DMS53 (cell line): ENCODE results near the gene SERTAD2.

Experiments used
- DNase-seq: peaks from one replicate; lab custom pipeline; 2025; lab: John Stamatoyannopoulos, UW

SERTAD2 gene

DNA sequence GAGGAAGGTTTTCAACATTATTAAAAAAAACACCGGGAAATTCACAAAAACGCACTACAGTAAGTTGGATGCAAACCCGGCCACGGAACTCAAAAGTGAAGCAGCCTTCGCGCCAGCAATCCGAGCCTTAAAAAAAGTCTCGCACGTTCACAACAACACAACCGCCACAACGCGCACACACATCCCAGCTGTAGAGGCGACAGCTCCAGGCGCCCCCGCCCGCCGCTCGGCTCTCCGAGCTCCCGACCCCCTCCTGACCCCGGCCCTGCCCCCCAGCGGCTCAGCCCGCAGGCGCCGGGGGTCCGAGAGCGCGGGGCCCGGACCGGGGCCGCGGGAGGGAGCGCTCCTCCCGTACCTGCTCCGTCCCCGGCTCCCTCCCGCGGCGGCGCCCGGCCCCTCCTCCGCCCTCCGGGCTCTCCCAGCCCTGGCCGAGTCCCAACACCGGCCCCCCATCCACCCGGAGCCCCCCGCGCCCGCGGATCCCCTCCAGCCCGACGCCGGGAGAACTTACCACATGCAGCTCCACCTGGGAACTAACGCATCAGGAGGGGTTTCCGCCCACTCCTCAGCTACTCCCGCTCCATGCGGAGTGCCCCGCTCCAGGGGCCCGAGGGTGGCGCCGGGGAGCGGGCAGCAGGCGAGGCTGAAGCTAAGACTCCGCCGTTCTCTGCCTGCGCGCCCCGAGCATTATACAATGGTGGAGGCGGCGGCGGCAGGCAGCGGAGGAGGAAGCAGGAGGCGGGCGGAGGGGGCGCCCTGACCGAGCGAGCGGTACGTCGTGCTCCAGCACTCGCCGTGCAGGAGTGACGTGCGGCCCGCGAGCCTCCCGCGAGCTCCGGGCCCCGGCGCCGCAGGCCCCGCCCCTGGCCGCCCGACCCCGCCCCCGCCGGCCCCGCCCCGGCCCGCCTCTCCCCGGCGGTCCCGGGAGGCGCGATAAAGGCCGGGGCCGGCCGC lies at the start of gene SERTAD2:
Gene SERTAD2, minus strand, starts transcription at position 805 of the 954 bp plus-strand sequence. CDS start 17,042 bp downstream, outside the sequence.
- DNase-seq = peak; percentile 95

DNA sequence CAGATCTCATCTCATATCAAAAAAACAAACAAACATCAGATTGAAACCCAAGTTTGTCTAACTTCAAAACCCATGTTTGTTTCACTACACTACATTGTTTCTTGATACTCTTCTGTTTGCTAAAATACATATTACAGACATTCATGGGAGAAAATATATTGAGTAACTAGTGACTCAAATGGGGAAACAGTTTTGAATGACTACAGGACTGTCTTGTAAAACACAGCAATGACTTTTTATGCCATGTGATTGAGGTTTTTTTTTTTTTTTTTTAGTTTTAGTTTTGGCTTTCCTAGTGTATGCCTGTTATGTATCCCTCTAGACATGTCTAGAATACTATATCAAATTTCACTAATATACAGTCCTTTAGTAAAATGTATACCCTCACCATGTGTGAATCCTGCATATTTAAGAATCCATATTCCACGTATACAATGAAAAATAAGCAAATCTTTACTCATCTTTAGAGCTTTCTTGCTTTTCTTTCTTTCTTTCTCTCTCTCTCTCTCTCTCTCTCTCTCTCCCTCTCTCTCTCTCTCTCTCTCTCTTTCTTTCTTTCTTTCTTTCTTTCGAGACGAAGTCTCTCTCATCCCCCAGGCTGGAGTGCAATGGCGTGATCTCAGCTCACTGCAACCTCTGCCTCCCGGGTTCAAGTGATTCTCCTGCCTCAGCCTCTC lies 46.6 kb upstream of the SERTAD2 start:
- DNase-seq = no peak

- no peak for DNase-seq
These were observed 46.0 kb upstream of the SERTAD2 start for GRCh38 chr2:64699712-64700111.

- peak; percentile 52 for DNase-seq
These were observed 45.1 kb upstream of the SERTAD2 start for GRCh38 chr2:64698668-64699444.

DNA sequence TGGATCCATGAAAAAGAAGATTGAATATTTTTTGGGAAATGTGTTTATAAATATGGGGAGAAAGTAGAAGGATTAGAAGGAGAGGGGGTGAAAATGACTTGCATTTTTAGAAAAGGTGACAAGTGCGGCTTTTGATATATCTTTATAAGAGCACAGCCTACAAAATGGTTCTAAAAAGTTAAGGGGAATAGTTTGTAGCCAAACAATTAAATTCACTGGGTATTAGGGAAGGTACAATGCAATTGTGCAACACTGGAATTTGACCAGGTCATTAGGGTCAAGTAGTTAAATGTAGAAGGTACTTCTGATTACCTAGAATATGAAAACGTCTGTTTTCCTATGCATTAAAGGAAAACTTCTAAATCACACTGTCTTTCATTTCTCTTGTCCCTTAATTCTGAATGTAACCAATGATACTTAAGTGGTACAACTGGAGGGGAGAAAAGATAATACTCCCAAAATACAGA lies 44.5 kb upstream of the SERTAD2 start:
- no peak for DNase-seq

- DNase-seq = no peak
These were observed 43.8 kb upstream of the SERTAD2 start for GRCh38 chr2:64697297-64698176.

DNA sequence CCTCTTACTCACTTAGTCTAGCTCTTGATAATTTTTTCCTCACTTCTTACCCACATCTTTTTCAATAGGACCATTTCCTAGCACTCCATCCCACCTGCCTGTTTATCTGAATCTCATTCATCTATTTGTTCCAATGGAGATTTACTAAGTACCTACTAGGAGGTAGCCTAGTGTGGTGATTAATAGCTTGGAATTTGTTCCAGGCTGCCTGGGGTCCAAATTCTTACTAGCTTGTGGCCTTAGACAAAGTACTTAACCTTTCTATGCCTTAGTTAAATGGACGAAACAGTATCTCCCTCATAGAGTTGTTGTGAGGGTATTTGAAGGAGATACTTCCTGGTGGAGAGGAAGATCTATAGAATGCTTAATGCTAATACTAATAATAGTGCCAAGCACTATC lies 42.9 kb upstream of the SERTAD2 start:
- DNase-seq = no peak

DNA sequence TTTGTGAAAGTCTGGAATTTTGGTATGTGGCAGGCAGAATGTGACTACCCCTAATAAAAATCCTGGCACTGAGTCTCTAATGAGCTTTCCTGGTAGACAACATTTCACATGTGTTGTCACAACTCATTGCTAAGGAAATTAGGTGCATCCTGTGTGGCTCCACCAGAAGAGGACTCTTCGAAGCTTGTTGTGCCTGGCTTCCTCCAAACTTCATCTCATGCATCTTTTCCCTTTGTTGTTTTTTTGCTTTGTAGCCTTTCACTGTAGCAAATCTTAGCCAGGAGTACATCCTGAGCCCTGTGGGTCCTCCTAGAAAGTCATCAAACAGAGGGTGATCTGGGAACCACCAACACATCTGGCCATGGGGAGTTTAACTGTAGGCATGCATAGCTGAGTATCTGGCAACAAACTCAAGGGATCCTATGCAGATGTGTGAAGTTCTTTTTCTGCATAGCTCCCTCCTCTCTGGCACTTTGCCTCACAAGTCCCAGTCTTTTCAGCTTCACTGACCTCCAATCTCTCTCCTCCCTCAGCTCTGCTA lies 42.1 kb upstream of the SERTAD2 start:
- DNase-seq = no peak

DNA sequence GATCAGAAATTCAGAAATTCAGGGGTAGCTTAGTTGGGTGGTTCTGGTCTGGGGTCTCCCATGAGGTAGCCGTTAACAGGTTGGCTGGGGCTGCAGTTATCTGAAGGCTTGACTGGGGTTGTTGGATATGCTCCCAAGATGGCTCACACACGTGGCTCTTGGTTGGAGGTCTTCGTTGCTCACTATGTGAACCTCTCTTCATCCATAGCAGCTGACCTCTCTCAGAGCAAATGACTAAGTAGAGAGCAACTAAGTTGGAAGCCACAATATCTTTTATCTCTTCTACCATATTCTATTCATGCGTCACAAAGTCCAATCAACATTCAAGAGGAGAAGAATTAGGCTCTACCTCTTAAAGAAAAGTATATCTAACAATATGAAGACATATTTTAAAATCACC lies 38.7 kb upstream of the SERTAD2 start:
- DNase-seq = no peak

DNA sequence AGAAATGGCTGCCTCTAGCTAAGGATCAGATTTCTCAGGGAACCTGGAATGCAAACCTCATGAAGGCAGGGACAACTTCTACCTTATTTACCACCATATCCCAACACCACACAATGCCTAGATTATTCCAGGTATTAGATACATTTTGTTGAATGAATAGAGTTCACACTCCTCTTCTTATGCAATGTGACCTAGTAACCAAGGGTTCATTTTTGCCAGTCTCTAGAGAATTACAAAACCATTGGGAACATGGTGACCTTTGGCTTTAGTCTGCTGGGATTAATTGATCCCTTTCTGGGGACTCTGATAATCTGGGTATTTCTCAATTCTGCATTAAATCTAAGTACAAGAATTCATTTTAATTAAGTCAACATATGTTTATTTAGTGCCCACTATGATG lies 35.2 kb upstream of the SERTAD2 start:
- no peak for DNase-seq

- DNase-seq = peak; percentile 28
These were observed 32.7 kb upstream of the SERTAD2 start for GRCh38 chr2:64686283-64686956.

- peak; percentile 6 for DNase-seq
These were observed 31.7 kb upstream of the SERTAD2 start for GRCh38 chr2:64685430-64685829.

DNA sequence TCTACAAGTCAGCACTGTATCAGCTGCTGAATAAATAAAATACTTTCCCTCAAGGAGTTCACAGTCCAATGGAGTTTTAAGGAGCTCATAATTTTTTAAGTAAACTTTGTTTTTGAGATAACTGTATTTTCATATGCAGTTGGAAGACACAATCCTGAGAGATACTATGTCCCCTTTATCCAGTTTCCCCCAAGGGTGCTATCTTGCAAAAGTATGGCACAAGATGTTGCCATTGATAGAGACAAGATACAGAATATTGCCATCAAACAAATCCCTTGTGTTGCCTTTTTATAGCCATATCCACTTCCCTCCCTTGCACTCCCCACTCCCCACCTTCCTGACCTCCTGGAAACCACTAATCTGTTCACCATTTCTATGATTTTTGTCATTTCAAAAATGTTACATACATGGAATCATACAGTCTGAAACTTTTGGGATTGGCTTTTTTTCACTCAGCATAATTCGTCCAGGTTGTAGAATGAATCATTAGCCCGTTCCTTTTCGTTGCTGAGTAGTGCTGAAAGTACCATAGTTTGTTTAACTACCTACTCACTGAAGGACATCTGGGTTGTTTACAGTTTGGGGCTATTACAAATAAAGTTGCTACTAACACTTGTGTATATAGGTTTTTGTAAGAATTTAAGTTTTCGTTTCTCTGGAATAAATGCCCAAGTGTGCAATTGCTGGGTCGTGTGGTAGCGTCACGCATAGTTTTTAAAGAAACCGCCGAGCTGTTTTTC lies 30.2 kb upstream of the SERTAD2 start:
- DNase-seq = no peak

- DNase-seq = no peak
These were observed 27.8 kb upstream of the SERTAD2 start for GRCh38 chr2:64681479-64681967.

DNA sequence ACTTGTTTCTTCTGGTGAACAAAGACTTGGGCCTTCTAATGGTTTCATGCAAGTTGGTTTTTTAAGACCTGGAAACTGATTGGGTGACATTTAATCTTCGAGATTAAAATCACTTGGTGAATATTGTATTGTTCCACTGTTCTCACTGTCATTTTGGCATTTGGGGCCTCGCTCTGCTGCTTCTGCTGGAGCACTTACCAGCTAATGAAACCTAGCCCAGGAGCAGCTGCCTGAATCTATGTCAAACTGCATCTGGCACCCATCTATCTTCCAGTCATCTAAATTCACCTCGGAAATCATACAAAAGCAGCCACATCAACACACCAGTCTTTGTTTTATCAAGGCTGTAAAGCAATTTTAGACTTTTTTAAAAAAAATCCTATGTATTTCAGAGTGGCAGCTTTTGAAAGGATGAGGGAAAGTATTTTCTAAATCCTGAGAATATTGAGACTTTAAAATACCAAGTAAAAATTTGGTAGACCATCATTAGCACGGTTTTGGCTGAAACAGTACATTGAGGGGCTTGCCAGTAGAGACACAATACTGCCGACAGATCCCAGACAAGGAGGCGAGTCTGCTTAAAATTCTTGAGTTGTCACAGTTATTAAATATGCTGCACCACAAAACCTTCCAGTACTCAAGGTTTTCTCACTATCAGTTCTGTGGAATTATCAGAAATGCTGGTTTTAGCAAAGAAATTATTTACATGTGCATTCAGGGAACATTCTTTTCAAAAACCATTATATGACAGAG lies 26.1 kb upstream of the SERTAD2 start:
- DNase-seq = no peak

GRCh38 chr2:64678771-64679590 lies 25.3 kb upstream of the SERTAD2 start:
- no peak for DNase-seq

GRCh38 chr2:64677530-64677929 lies 23.8 kb upstream of the SERTAD2 start:
- no peak for DNase-seq

- peak; percentile 42 for DNase-seq
These were observed 22.1 kb upstream of the SERTAD2 start for GRCh38 chr2:64675860-64676259.
